ENCODE data around the gene PRKD2.

PRKD2 gene

DNA sequence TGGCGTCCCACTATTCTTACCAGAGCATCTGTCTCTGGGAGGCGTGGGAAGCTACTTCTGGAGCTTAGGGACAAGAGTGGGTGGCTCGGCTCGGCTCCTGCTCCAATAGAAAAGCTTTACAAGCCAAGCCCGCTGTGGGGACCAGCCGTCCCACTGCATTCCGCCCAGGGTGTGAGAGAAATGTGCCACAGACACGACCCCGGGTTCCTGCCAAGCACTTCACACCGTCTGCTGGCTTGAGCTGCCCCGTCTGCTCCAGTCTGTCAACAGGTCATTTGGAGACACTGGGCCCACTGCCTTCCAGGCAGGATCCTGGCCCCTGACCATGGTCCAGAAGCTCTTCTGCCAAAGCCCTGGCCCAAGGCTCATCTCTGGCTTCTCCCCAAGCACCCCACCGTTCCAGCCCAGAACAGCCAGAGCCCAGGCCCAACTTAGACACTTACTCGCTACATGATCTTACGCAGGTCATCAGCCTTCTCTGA lies 22.4 kb upstream of the PRKD2 start:
- no peak for DNase-seq

DNA sequence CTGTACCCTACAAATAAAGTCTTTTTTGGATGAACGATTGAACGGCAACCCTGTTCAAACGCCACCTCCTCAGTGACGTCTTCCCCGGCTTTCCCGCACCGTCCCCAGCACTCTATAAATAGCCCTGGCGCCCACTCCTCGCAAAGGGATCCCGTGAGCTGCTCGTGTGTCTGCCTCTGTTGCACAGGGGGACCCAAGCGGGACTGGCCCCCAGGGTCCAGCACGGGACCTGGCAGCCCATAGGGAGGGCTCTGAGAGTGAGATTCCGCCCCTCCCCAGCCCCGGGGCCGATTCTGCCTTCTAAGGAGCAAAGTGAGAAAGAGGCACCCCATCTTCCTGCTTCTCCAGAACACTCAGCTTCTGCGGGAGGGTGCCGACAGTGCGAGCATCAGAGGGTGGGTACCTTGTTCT lies 20.9 kb upstream of the PRKD2 start:
- DNase-seq = no peak

DNA sequence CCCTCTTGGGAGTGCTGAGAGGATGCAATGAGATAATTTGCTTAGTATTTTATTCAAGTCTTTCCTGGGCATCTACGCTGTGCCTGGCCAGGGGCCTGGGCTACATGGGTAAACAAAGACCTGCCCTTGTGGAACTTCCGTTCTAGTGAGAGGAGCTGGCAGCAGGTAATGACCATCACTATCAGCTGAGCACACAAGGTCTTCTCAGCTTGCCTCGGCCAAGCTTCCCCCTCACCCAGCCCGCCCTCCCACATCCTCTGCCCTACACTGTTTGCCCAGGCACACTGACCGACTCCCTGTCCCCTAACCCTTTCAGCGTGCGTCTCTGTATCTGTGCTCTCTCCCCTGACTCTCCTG lies 20.4 kb upstream of the PRKD2 start:
- DNase-seq = no peak

DNA sequence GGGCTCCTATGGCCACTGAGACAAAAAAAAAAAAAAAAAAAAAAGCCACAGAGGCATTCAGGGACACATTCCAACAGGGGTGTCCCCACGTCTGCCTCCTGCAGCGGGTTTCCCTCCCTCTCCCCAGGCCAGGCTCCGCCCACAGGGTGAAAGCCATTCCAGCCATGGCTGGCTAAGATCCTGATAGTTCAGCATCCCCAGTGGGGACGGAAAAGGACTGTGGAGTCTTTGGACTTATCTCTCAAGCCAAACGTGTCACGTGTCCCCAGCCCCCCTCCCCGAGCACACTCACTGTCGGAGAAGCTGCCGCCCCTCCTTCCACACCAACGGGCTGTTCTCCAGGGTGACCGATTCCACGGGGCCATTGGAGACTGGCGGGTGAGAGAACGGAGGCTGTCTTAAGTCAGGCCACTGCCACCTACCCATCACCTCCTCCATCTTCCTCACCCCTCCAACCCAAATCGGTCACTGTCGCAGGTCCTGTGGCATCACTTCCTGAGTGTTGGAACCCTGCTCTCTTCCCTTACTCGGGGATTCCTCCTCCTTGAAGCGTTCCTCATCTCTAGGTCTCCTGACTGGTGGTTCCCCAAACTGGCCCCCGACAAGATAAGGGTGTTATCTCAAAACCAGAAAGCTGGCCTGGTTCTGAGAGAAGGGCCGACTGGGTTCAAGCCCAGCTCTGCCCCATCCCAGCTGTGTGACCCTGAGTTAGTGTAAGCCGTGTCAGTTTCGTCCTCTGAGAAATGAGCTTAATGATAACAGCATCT lies 19.8 kb upstream of the PRKD2 start:
- DNase-seq = no peak

DNA sequence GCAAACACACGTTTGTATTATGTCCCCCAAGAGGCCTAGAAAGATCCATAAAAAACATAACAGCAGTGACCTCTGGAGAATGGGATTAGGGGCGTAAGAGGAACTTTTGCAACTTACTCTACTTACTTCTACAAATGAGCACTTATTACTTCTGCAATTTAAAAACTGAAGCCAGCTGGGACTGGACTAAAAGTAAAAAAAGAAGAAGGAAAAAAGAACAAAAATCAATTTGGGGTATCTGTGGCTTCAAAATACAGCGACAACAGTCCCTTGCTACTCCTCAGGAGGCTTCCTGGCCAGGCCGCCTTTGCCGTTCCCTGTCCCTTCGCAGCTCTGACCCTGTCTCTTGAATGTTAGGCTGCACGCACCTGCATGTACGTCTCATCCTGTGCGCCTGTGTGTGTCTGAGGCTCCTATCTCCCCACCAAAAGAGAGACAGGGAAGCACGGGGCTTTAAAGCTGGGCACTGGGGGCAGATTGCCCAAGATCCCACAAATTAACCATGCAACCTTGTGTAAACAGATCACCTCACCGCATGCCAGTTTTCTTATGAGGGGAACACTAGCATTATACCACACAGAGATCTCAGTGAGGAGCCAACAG lies 16.9 kb upstream of the PRKD2 start:
- no peak for DNase-seq

DNA sequence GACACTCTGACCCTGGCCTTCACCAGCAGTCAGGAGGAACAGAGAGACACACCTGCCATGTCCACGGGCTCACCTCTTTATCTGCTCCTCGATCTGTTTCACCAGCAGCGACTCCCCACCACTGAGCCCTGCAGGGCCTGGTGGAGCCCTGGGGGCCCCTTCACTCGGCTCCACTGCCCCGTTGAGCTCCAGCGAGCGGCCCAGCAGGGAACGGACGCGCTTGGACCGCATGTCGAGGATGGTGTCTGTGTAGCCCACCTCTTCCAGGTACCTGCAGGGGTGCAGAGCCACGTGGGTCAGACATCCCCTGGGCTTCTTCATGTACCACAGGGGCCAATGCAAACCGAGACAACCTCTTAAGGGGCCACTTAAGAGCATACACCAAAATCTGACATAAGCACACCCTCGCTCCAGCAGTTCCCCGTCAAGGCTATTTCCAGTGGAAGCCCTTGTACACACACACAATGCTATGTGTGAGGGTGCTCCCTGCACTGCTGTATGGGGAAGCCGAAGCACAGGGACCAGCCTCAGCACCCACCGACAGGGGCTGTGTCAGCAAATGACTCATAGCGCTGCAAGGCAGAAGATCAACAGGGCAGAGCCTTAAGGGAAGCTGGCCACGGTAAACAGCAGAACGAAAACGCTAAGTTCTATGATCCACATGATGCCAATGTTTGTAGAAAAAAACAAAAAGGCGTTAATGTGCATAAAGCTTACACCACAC lies 16.2 kb upstream of the PRKD2 start:
- no peak for DNase-seq

DNA sequence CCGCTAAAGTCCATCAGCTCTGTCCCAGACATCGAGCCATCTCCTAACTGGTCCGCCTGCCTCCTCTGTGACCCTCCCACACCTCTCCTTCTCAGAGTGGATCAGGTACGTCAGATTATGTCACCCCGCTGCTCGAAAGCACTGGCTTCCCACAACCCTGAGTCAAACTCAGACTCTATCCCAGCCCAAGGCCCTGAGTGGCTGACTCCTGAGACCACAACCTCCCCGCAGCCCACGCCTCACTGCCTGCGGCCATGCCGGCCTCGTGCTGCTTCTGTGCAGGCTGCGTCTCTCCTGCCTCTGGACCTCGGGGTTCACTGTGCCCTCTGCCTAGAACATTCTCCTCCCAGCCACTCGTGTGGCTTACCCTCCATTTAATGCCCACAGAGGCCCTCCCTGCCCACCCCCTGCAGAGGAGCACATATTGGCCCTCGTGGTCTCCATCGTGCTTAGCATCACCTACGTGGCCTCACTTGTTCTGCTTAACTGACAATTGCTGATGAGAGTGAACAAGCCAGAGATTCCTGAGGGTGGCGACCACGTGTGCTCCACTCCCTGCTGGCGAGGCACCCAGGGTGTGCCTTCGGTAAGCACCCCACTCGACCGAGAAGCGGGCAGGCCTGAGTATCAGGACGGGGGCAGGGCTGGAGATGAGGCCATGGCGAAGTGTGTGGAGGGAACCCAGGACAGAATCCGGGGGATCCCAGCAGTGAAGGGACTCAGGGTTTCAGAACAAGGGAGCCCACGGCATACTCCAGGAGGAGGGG lies 15.4 kb upstream of the PRKD2 start:
- DNase-seq = no peak

DNA sequence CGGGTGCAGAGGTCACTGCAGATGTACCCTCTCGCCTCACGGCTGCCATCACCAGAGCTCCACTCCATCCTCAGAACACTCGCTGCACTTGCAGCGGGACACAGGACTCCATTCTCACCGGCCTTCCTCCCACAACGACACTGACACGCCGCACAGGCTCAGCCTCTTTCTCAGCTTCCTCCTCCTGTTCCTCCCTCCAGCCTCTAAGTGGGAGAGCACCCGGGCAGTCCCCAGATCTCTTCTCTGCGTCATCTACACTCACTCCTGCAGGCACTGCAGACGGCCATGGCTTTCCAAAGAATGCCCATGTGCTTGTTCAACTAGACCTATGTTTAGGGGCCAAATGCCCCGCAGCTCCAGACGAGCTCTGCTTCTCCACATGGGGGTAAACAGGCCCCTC lies 14.7 kb upstream of the PRKD2 start:
- DNase-seq = no peak

DNA sequence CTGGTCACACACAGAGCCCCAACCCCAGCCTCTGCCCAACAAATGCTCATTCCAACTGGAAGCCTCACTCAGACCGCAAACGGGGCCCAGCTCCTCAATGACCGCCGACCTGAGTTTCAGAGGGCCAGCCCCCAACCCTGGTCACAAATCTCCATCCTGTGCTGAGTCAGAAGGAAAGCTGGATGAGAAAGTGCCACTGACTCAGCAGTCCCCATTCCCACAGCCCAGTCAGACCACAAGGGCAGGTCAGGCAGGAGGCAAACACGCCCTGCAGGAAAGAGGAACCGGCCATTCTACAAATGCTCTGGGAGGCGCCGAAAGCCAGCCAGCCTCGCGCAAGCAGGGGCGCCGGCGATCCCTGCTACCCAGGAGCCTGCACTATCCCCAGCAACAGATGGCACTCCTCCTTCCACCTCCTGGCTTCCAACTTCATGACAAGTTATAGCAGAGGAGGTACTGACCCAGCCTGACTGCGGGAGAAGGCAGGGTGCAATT lies 14.1 kb upstream of the PRKD2 start:
- DNase-seq = no peak

DNA sequence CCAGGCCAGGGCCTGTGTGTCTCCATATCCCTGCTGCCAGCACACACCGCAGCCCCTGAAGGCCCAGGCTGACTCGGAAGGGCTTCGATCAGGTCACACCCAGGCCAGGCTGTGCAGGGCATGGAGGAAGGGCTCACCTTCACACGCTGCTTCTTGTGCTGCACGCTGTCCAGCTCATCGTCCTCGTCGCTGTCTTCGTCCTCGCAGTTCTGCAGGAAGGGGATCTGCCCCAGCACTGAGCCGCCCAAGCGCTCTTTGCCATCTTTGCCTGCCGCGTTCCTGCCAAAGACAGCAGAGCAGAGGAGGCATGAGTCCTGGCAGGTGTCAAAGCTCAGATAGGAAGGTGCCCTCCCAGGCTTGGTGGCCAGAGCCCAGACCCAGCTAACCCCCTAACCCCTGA lies 13.7 kb upstream of the PRKD2 start:
- DNase-seq = no peak

DNA sequence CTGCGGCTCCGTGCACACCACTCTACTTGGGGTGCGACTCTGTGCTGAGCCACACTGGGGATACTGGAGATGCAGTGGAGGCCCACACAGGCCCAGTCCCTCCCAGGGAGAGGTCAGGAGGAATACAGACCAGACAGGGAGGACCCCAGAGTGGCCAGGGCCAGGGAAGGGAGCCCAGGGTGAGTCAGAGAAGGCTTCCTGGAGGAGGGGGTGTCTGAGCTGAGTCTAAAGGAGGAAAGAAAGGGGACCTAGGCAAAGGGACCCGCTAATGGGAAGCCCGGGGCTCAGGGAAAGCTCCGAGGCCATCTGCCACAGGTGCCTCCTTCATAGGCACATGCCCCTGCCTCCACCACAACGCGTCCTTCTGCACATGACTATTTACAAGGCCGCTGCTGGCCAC lies 13.3 kb upstream of the PRKD2 start:
- no peak for DNase-seq

DNA sequence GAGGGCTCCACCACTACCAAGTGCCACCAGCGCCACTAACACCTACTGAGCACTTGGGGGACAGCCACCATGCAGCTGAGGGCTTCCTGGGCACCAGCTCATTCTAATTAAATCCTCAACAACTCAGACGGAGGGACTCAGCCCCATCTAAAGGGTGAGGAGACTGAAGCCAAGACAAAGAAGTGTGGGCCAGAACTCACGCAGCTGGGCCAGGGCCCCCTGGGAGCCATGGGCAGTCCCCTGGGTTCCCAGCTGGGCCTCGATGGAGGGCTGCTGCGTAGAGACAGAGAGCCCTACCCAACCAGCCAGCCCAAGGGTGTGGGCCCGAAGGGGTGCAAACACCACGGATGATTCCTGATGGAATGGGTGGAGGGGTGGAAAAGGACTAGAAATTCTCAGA lies 12.8 kb upstream of the PRKD2 start:
- no peak for DNase-seq

DNA sequence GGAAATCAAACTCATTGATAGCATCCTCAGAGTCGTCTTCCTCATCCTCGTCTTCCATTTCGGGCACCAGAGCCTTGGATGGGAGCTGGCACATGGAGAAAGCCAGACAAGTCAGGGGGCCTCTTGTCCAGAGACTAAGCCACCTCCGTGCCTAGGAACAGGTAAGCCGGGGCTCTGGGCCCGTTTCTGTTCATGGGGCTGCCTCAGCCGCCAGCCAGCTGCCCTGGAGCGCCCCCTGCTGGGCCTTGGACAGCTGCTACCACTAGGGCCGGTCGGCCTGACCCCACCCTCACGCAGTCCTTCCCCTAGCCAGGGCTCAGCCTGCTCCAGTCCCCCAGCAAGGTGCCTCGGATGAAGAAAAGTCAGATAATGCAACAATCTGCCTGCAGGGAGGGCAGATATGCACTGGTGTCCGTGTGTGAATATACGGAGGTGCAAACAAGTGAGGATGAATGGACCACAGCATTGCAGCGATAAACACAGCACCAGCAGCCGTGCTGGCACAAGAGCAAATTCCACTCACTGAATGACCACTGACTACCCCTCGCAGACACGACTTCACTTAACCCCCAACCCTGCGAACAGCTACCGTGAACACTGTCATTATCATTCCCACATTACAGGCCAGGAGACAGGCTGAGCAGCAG lies 11.9 kb upstream of the PRKD2 start:
- DNase-seq = no peak

DNA sequence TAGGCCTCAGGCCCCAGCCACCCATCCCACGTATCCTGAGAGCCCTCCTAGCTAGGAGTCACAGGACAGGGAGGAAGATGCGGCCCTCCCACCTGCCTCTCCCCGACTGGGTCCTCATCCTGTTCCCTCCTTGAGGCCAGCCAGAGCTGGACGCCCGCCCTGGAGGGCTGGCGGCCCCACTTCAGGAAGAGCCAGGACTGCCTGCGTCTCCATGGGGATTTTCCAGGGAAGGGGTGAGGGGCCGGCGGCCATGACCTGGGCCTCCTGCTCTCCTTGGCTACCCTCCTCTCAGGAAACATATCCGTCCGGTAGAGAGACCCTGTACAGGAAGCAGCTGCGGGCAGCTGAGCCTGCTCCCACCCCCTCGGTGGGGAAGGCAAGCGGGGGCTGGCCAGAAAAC lies 11.3 kb upstream of the PRKD2 start:
- DNase-seq = no peak

DNA sequence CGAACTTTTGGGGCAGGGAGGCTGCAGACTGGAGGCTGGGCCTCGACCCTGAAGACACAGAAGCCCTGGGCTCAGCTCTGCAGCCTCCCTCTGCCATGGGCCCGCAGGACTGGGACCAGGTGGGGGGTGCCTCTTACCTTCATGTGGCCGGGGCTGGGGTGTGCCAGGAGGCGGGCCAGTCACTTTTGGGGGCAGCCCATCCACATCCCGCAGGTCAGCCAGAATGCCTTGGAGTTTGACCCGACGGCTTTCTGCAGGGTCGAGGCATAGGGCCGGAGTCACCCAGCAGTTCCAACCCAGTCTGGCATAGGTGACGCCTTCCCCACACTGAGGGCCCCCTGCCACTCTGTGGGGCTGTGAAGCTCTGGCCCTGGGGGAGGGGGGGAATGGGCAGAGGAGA lies 10.8 kb upstream of the PRKD2 start:
- DNase-seq = no peak

DNA sequence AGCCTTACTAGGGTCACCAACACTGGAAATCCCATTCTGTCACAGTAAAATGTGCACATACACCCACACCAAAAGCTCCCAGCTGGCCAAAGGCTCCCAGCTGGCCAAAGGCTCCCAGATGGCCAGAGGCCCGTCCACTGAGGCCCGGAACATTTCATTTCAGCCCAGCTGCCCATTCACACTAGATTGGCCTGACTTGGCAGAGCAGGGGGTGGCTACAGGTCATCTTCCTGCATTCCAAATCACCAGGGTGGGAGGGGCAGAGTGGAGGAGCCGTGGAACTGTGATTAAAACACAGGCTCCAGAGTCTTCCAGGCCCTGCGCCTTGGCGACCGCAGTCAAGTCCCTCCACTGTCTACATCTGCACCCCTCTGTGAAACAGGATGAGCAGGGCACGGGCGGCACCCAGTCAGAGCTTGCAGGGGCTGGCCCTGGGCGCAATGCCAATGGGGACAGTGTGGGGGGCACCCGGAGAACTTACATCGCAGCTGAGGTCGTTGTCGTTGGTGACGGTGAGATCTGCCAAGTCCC lies 10.1 kb upstream of the PRKD2 start:
- no peak for DNase-seq

DNA sequence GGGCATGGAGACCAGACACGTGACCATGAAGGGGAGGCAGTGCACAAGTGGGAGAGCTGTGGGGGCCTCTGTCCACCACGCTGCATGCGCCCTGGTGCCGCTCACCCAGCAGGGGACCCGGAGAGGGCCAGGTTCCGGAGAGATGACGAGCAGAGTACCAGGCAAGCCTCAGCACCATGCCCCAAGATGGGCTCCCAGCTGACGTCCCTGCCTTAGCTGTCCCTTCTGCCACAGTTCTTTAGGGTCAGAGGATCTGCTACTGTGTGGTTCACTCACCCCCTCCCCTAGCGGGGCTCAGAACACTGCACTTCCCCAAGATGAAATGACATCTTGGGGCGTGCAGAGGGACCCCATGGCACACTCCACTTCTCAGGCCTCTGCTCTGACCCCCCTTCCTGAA lies 9.6 kb upstream of the PRKD2 start:
- no peak for DNase-seq

DNA sequence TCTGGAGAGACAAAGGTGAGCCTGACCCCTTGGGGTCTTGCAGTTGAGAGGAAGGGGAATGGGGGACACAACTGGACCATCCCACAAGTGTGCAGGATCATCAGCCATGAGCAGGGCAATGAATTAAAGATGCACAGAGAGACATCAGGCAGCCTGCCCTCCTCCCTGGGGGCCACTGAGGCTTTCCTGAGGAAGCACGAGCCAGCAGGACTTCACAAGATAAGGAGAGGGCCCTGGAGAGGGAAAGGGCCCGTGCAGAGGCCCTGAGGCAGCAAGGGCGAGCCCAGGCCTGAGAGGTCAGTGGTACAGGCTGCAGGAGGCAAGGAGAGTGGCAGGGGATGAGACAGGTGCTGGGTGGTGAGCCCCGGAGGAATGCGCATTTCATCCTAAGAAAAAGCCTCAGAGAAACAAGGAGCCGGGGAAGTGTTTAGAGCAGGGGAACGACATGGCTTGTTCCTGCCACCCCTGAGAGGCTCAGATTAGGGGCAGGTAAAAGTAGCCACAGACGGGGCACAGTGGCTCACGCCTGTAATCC lies 9.0 kb upstream of the PRKD2 start:
- DNase-seq = no peak

DNA sequence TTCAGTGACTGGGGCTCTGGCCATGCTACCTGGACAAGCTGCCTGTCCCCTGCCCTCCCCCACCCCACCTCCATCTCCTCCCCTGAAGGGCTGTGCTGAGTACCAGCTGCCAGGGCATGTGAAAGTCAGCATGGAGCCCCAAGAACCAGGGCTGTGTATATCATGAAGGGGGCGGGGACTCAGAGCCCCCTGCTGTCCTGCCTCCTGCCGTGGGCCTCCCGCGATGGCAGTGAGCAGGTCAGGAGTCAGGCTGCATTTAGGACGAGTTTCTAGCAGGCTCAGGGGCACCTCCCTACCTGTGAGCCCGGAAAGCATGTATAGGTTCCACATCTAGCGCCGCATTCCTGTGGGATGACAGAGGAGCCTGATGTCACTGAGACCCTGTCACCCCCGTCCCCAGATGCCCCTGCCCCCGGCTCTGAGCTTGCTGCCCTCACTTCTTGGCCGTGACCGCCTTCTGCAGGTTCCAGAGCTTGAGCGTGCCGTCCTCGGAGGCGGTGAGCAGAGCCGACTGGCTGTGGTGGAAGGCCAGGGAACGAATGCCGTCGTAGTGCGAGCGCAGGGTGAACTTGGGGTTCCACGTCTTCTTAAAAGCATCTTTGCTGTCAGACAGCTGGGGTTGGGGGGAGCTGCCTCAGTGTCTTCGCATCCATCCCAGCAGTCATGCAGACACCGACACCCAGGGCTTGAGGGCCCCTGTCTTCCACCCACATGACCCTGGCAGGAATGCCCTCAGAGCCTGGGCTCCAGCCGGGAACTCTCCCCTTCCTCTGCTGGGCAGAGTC lies 8.3 kb upstream of the PRKD2 start:
- no peak for DNase-seq

DNA sequence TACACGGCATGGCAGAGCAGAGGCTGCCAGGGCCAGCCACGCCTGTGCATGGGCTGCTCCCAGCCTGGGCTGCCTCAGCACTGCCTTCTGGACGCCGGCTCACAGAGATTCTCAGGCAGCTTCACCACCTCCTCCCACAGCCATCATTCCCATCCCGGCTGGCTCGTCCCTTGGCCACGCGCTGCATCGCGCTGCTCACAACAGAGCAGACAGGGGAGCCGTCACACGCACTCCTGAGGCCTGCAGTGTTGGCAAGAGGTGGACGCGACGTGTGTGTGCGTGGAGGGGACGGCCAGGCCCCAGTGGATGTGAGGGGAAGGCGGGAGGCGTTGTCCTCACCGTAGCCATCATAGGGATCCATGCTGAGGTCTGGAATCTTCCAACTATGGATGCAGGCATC lies 7.6 kb upstream of the PRKD2 start:
- DNase-seq = no peak

DNA sequence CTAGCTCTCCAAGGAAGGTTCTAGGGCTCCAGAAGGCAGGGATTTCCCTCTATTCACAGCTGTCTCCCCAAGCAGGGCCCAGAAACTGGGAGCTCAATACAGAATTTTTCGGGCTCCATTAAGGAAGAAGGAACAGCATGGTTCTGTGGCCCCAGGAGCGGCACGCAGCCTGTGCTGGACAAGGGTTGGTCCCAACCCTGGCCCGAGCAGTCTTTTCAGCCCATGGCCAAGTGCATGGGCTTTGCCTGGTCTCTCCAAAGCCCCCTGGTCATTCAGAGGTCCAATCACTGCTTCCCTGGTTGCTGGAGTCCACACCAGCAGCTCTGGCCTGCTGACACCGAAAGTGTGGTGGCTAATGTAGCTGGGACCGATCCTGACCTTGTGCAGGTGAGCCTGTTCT lies 6.6 kb upstream of the PRKD2 start:
- DNase-seq = no peak
